Cerebellar cortex (tissue), 1 donor: Measurements from ENCODE around the gene DCLK1.

Source experiments
- DNase-seq: peaks from one replicate; pipeline ENCODE4 v3.0.0-alpha.2; 2015; ENCODE audit warnings: low spot score

DCLK1 gene

DNA sequence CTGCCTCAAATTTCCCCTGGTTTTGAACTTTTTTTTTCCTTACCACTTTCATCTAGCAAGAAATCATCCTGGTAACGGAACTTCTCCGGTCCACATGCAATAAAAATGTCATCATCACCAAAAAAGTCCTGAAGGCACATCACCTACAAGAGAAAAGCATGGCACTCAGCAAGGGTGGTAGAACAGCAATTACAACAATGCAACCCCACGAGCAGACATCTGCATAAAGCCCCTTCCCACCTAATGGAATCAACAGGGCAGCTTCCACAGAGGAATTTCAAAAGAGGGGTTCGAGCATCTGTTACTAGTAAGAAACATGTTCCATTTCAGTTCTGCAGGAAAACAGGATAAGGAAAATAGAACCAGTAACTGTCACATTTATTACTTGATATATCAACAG is 183.9 kb downstream of the DCLK1 start:
- no peak for DNase-seq

DNA sequence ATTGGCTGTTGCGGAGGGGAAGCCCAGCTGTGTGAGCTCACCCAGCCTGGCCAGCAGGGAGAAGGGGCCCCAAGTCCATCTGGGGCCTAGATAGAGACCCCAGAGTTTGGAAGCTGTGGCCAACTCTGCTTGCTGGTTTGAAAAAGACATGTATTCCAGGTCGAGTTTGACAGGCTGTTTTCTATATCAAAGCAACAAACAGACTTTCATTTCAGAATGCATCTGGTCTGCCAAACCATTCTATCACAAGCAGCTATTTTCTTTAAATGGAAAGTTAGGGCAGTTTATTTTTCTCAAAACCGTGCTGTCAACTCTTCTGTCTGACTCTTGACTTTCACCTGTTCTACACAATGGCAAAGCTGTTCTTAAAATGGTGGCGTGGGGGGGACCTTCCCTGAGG is 185.8 kb downstream of the DCLK1 start:
- no peak for DNase-seq

GRCh38 chr13:35941374-35941773 is 189.8 kb downstream of the DCLK1 start:
- no peak for DNase-seq

- DNase-seq: no peak
These were observed 190.4 kb downstream of the DCLK1 start for GRCh38 chr13:35940734-35941133.

DNA sequence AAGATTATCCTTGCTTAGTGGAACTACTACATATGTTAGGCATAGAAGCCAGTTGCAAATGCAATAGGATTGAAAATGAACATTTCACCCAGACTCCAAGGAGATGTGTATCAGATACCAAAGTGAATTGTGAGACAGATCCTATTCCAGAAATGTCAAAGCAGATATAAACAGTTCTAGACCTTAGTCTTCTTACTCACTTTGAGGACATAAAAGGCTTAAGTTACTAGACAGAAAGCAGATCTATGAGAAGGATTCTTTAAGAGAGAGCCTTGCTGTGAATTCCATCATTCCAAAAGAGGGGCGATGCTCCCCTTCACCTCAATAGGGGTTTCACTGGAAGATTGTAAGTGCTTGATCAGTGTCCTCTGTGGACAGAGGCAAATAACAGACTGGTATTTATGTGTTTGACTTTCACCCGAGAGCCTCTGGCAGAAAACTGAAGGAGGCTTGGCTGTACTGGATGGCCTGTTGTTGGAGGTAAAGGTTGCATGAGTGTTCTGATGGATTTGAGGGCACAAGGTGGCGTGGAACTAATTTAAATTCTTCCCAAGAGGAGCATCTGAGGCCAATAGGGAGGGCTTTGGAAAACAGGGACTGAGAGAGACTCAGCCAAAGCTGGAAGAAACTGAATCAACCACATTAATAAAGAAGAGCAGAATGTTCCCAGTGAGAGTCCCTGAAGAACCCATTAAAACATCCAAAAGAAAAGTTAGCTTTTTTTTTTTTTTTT is 194.8 kb downstream of the DCLK1 start:
- DNase-seq: no peak

DNA sequence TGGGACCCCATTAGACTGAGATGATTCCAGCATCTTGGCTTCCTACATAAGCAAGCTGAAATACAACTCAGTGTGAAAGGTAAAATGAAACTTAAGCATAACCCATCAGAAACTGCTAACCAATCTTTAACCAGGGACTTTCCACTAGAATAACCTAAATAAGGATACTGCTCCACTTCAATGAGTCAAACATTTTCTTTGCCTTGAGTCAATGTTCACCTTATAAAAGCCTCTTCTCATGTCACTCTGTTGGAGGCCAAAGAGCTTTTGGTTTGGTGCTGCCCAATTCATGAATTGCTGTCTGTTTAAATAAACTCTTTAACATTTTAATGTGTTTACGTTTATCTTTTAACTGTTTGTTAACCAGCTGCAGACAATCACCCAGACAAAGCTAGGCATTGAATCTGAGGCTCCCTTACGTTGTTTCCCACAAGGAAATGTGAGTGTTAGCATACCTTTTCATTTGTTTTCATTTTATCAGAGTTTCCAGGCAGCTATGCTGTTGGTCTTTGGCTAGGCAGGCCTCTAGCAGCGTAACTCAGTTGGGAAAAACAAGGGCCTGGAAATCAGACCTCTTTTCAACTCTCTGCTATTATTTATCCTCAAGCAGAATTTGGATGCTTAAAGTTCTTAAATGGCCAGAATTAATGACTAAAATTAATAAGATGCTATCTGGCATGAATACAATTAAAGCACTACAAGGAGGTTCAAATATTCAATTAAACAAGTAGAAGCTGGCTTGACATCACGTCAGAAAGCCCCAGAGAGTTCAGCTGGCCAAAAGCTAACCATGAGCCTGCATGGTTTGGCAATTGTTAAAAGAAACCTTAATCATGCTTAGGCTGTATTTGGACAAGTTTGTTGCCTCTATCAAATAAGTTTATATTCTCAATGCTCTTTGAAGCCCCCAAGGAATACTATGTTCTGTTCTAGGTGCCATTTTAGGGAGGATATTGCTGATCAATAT is 200.2 kb downstream of the DCLK1 start:
- no peak for DNase-seq

DNA sequence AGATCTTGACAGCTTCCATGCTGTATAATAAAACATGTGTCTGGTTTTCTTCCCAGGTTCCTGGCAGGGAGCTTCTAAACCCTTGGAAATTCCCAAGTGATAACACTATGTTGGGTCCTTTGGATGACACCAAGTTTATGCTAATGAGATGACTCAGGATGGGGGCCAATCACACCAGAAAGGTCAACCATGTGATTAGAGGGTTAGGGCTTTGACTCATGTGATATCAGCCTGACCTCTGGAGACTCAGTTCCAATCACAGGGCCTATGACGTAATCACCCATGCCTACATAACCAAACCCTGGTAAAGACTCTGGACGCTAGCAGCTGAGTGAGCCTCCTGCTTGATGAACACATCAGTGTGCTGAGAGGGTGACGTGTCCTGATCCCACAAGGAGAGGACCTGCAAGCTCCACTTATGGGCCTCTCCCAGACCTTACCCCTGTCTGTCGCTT is 203.6 kb downstream of the DCLK1 start:
- DNase-seq: no peak

- DNase-seq: no peak
These were observed 204.2 kb downstream of the DCLK1 start for GRCh38 chr13:35926859-35927530.

DNA sequence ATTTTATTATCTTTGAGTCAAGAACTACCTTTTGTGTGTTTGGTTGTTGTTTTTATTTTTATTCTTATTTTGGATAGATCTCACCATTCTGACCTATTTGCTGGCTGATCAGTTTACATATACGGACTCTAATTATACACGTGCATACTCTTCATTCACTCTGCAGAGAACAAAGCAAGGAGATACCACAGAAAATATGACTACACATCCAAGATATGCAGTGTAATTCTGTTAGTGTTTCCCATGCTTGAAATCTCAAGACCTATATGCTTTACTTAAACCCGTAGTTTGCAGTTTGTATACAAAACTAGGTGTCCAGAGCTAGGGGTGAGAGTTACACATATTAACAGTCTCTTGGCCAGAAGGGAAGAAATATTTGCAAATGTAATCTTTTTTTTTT is 205.5 kb downstream of the DCLK1 start:
- DNase-seq: no peak

GRCh38 chr13:35923347-35923746 is 207.8 kb downstream of the DCLK1 start:
- no peak for DNase-seq

DNA sequence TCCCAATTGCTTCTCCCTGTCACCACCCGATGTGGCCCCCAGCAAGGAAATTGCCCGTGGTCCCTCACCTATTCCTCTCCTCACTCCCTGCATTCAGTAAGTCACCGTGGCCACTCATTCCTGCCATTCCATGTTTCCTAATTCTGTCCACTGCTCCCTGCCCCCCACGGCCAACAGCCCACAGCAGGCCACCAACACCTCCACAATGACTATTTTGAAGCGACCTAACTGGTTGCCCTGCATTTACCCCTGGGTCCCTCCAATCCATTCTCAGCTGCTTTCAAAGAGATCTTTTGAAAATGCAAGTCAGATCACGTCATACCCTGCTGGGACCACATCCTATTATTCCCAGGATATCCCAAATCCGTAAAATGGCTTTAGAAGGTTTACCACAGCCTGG is 210.4 kb downstream of the DCLK1 start:
- DNase-seq: no peak

DNA sequence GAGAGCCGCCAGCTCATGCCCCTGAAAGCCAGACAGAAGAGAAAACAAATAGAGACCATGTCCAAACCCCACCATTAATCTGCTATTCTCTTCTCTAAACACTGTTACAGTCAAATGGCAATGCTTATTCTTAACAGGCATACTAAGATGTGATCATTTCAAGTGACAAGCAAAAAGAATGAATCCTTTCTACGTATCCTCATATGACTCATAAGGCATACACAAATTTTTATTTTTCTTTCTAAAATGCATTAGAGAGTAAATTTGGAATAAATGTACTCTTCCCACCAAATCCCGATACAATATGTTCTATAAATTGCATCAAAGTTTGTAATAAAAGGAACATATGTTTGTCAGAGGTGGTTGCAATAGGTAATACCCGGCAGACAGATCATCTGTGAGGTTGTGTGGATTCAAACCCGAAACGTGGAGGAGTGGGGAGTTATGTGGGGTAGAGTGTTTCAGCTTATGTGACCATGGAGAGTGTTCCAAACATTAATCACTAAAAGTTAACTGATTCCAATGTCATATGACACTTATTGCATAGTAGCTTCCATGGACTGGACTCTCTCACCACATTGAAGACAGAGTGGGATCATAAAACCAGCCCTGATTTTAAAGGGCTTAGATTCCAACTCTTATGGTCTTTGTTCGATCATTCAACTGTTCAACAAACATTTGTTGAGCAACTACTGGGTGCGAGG is 213.1 kb downstream of the DCLK1 start:
- DNase-seq: no peak

- no peak for DNase-seq
These were observed 213.8 kb downstream of the DCLK1 start for GRCh38 chr13:35917252-35917941.

GRCh38 chr13:35916146-35916545 is 215.0 kb downstream of the DCLK1 start:
- DNase-seq: no peak

DNA sequence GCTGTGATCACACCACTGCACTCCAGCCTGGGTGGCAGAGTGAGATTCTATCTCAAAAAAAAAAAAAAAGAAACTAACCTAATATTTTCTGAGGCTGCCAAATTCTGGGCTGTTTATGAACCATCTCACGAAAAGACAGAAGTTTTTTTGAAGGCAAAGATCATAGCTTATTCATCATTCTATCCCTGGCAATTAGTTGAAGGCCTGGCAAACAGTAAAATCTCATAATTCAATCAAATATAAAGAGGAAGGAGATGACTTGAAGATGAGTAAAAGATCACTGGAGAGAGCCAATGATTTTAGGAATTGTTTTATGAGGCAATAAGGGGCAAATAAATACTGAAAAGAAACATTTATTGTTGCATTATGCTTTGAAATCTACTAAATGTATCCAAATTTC is 216.5 kb downstream of the DCLK1 start:
- no peak for DNase-seq

- no peak for DNase-seq
These were observed 218.3 kb downstream of the DCLK1 start for GRCh38 chr13:35912841-35913240.

DNA sequence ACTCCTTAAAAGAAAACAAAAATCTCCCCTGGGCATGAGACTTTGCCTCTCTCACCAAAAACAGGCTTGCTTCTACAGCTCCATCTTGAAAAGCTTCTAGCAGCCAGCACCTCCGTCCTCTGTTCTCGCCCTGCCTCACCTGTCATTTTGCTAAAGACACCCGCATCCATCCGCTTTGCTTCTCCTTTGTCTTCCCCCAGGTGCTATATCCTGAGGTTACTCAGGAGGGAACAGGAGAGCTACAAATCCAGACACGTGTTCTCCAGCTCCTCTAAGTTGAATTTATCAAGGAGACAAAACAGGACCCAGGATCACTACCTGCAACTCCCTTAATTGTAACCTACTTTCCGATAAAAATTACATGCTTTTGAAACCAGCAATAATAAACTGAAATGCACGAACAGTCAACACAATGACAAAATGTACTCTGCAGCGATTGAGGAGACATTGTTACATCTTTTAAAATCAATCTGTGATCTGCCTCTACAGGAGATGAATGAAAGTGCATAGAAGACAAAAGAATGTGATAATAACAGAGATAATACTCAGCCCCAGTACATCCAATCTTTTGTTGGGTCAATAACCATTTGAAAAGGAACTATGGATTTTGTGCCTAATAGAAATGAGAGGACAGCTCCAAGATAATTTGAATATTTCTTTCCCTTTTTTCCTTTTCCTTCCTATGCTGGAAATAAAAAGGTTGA is 221.2 kb downstream of the DCLK1 start:
- peak; percentile 7 for DNase-seq

GRCh38 chr13:35909091-35909490 is 222.1 kb downstream of the DCLK1 start:
- DNase-seq: no peak

DNA sequence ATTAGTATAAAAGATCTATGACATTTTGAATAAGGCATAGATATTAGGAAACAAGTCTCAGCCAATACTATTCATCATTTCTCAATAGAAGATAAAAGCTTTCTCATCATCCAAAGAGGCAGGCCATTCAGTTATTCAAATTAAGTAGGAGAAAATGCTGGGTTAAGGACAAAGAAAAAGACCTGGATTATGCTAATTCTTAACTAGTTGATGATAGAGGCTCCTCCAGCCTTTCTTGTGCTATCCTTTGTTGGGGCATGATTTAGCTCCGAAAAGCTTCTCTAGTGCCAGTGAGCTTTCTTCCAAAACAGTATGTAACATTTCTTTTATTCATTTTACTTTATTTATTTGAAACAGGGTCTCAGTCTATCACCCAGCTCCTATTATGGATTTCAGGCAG is 223.0 kb downstream of the DCLK1 start:
- no peak for DNase-seq

DNA sequence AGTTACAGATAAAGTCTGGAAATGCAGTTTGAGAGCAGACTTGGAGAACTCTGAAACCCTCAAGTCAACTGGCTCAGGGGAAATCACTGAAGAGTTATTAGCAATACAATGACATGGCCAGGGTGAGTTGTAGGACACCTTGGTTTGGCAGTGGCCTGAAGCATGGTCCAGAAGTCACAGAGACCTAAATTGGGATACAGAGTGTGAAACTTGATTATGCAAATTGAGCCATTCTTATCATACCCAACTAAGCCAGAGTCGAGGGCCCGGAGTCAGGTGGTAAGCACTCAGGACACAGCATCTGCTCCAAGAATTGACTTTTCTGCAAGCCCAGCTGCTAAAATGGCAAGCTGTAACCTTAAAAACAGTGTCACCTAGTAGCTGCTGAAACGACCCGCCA is 224.5 kb downstream of the DCLK1 start:
- DNase-seq: no peak

GRCh38 chr13:35903075-35903474 is 228.1 kb downstream of the DCLK1 start:
- no peak for DNase-seq
